NCI-H774 (cell line): ENCODE measurements around the gene TBX4.
"Not testable (repeated sequence)": the region's sequence is repeated elsewhere in the genome, so short reads cannot be mapped to it uniquely, and the experiment has no call there.

Experiments used
- DNase-seq: peaks from one replicate; lab custom pipeline; 2025; lab: John Stamatoyannopoulos, UW

Gene TBX4

GRCh38 chr17:61429274-61429673 is 22.9 kb upstream of the TBX4 start:
- no peak for DNase-seq

- not testable (repeated sequence) for DNase-seq
These were observed 22.4 kb upstream of the TBX4 start for GRCh38 chr17:61429831-61430230.

- DNase-seq, result no peak
These were observed 20.5 kb upstream of the TBX4 start for GRCh38 chr17:61431594-61432311.

GRCh38 chr17:61436273-61436672 is 15.9 kb upstream of the TBX4 start:
- DNase-seq, result no peak

GRCh38 chr17:61436995-61437704 is 15.1 kb upstream of the TBX4 start:
- DNase-seq, result no peak

- DNase-seq, result no peak
These were observed 11.5 kb upstream of the TBX4 start for GRCh38 chr17:61440697-61441096.

GRCh38 chr17:61441507-61441906 is 10.7 kb upstream of the TBX4 start:
- DNase-seq, result not testable (repeated sequence)

GRCh38 chr17:61442136-61442775 is 10.0 kb upstream of the TBX4 start:
- DNase-seq, result no peak

- no peak for DNase-seq
These were observed 9.2 kb upstream of the TBX4 start for GRCh38 chr17:61442878-61443474.

- no peak for DNase-seq
These were observed 8.7 kb upstream of the TBX4 start for GRCh38 chr17:61443475-61443882.

GRCh38 chr17:61444075-61444474 is 8.1 kb upstream of the TBX4 start:
- no peak for DNase-seq

GRCh38 chr17:61444831-61445230 is 7.4 kb upstream of the TBX4 start:
- DNase-seq, result no peak

GRCh38 chr17:61447358-61447757 is 4.9 kb upstream of the TBX4 start:
- DNase-seq, result no peak

- no peak for DNase-seq
These were observed 4.2 kb upstream of the TBX4 start for GRCh38 chr17:61448042-61448441.

- not testable (repeated sequence) for DNase-seq
These were observed 3.1 kb upstream of the TBX4 start for GRCh38 chr17:61449140-61449539.

GRCh38 chr17:61449707-61450640 is 2.2 kb upstream of the TBX4 start:
- no peak for DNase-seq

GRCh38 chr17:61450641-61451537 is 1.3 kb upstream of the TBX4 start:
- DNase-seq, result no peak

- no peak for DNase-seq
These were observed 503 bp upstream of the TBX4 start for GRCh38 chr17:61451538-61452300.

GRCh38 chr17:61453566-61454380 is 1.6 kb downstream of the TBX4 start:
- no peak for DNase-seq
